Smooth muscle cell (in vitro differentiated cells): Measurements from ENCODE around the gene LY6G6D. TPM values are rescaled to one million over a fixed set of nuclear protein-coding genes. Genes with fewer than 3 reads are reported as not detected.

Experiments used
- DNase-seq: peaks from one replicate; lab custom pipeline; 2025; ENCODE audit not compliant: unreplicated experiment; lab: John Stamatoyannopoulos, UW
- H2AFZ ChIP-seq: fragments of 200-600 bp; sonication (generic); 2 replicates; pipeline ENCODE4 v1.6.0; 2016; ENCODE audit warnings: antibody characterized with exemption, low read depth, mild to moderate bottlenecking
- H3F3A ChIP-seq: fragments of 200-600 bp; sonication (generic); 2 replicates; pipeline ENCODE4 v1.6.0; 2017; ENCODE audit warnings: antibody characterized with exemption, low read depth
- H3K27ac ChIP-seq: fragments of 200-600 bp; sonication (generic); 2 replicates; pipeline ENCODE4 v1.5.1; 2016; ENCODE audit warnings: low read depth, mild to moderate bottlenecking
- H3K27me3 ChIP-seq: fragments of 200-600 bp; sonication (generic); 2 replicates; pipeline ENCODE4 v1.6.1; 2016; ENCODE audit warnings: low read depth, mild to moderate bottlenecking
- H3K36me3 ChIP-seq: fragments of 200-600 bp; sonication (generic); 2 replicates; pipeline ENCODE4 v1.5.1; 2016; ENCODE audit warnings: low read depth
- H3K4me1 ChIP-seq: fragments of 200-600 bp; sonication (generic); 2 replicates; pipeline ENCODE4 v1.5.1; 2016; ENCODE audit warnings: low read depth
- H3K4me2 ChIP-seq: fragments of 200-600 bp; sonication (generic); 2 replicates; pipeline ENCODE4 v1.6.0; 2016; ENCODE audit warnings: mild to moderate bottlenecking
- H3K4me3 ChIP-seq: fragments of 200-600 bp; sonication (generic); 2 replicates; pipeline ENCODE4 v1.5.1; 2016; ENCODE audit warnings: mild to moderate bottlenecking
- H3K79me2 ChIP-seq: fragments of 200-600 bp; sonication (generic); 2 replicates; pipeline ENCODE4 v1.6.0; 2016; ENCODE audit warnings: low read depth, mild to moderate bottlenecking
- H3K9ac ChIP-seq: fragments of 200-600 bp; sonication (generic); 2 replicates; pipeline ENCODE4 v1.6.0; 2016; ENCODE audit warnings: low read depth
- H3K9me3 ChIP-seq: fragments of 200-600 bp; sonication (generic); replicated peaks from 2 replicates; pipeline ENCODE4 v1.5.1; 2016; ENCODE audit warnings: low read depth
- H4K20me1 ChIP-seq: fragments of 200-600 bp; sonication (generic); 2 replicates; pipeline ENCODE4 v1.6.0; 2016; ENCODE audit warnings: low read depth
- WGBS: methylation state at CpG from one replicate; pipeline ENCODE4 v1.1.7; 2016; ENCODE audit warnings: low lambda C conversion rate; 5-methylcytosine and 5-hydroxymethylcytosine counted together
- polyA plus RNA-seq: library from polyadenylated mRNA; unstranded; fragments of >200 nt; fragmentation: Nextera tagmentation; extraction: Ambion mirVana; gene quantifications from 2 replicates; pipeline ENCODE4 v1.2.1, GENCODE V29; 2016
- total RNA-seq: library from RNA; depleted of rRNA; stranded (reverse); fragments of >200 nt; gene quantifications from 2 replicates; pipeline ENCODE4 v1.2.3, GENCODE V29; 2014
- TF ChIP-seq, protein P1 (sequence below): fragments of 200-600 bp; sonication (generic); IDR thresholded peaks from 2 replicates; pipeline ENCODE4 v1.5.1; 2017; ENCODE audit warnings: borderline replicate concordance, mild to moderate bottlenecking, antibody characterized with exemption; ENCODE audit not compliant: insufficient read depth, poor library complexity, severe bottlenecking

The LY6G6D gene
- total and polyA plus RNA-seq, 2 experiments from 2014 or later: not detected

DNA sequence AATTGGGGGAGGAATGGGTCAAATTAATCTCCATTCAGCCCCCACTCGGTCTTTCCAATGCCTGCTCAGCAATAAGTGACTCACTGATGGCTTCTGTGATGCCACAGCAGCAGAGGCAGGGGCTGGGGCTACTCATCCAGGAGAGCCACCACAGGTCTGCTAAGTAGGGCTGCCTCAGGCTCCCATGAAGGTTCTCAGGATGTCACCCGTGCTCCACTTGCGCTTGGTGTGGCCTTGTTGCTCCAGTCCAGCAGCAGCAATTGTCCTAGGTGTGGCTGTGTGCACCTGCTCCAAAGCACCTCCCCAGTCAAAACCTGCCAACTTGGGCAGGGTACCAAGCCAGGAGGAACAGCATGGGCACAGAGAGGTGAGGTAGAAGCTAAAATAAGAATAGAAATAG lies 7.0 kb downstream of the LY6G6D start:
- no peak for DNase-seq
- TF ChIP-seq, protein P1, sequence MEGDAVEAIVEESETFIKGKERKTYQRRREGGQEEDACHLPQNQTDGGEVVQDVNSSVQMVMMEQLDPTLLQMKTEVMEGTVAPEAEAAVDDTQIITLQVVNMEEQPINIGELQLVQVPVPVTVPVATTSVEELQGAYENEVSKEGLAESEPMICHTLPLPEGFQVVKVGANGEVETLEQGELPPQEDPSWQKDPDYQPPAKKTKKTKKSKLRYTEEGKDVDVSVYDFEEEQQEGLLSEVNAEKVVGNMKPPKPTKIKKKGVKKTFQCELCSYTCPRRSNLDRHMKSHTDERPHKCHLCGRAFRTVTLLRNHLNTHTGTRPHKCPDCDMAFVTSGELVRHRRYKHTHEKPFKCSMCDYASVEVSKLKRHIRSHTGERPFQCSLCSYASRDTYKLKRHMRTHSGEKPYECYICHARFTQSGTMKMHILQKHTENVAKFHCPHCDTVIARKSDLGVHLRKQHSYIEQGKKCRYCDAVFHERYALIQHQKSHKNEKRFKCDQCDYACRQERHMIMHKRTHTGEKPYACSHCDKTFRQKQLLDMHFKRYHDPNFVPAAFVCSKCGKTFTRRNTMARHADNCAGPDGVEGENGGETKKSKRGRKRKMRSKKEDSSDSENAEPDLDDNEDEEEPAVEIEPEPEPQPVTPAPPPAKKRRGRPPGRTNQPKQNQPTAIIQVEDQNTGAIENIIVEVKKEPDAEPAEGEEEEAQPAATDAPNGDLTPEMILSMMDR: no peak
- no peak overlapping the region for H3K27ac ChIP-seq
- H3K4me1 ChIP-seq: no peaks in the 10 kb centered on the region
- H3K9ac ChIP-seq: no peak overlapping the region
- no peak overlapping the region for H3K4me3 ChIP-seq
- H2AFZ ChIP-seq: no peak overlapping the region
- 90% methylated on average over 3 of the region's 3 CpGs for WGBS
- no peaks in the 10 kb centered on the region for H3K9me3 ChIP-seq
- no peaks in the 10 kb centered on the region for H3K36me3 ChIP-seq
- peaks cover 10% of the 10 kb centered on the region for H3F3A ChIP-seq
- no peak overlapping the region for H3K4me2 ChIP-seq
- H4K20me1 ChIP-seq: no peaks in the 10 kb centered on the region
- H3K79me2 ChIP-seq: no peaks in the 10 kb centered on the region
- no peaks in the 10 kb centered on the region for H3K27me3 ChIP-seq

DNA sequence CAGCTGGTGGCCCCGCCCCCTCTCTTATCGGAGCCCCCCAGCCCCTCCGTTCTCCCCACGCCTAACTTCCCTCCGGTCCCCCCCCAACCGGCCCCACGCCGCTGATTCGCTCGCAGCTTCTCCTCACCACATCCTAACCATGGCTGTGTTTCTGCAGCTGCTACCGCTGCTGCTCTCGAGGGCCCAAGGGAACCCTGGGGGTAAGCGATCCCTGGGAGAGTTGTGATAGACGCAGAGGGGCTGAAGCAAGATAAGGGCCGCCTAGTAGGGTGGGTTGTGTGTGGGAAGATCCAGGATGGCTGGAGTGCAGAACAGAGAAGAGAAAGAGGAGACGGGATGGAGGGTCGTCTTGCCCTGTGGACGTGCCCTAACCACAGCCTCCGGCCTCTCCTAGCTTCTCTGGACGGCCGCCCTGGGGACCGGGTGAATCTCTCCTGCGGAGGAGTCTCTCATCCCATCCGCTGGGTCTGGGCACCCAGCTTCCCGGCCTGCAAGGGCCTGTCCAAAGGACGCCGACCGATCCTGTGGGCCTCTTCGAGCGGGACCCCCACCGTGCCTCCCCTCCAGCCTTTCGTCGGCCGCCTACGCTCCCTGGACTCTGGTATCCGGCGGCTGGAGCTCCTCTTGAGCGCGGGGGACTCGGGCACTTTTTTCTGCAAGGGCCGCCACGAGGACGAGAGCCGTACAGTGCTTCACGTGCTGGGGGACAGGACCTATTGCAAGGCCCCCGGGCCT lies 8.3 kb downstream of the LY6G6D start, which contains the start of gene MPIG6B:
MPIG6B (plus strand) TSS at position 129 of the 735 bp plus-strand sequence; CDS start at position 140, 11 bp downstream.
- Histone ChIP-seq H3F3A (peaks cover 12% of the 10 kb centered on the region), H2AFZ (no peak within 1 kb of the TSS), H3K36me3 (no peaks in the 10 kb centered on the region), H3K4me1 (no peaks in the 10 kb centered on the region), H4K20me1 (peaks cover 3% of the 10 kb centered on the region), H3K27ac (no peak within 1 kb of the TSS), H3K9ac (no peak within 1 kb of the TSS), H3K27me3 (no peaks in the 10 kb centered on the region), H3K79me2 (no peaks in the 10 kb centered on the region), H3K9me3 (no peaks in the 10 kb centered on the region), H3K4me3 (no peak within 1 kb of the TSS), H3K4me2 (no peak within 1 kb of the TSS)
- TF ChIP-seq, protein P1: no peak
- no peak for DNase-seq
- WGBS: 92% methylated on average over 46 of the region's 46 CpGs

DNA sequence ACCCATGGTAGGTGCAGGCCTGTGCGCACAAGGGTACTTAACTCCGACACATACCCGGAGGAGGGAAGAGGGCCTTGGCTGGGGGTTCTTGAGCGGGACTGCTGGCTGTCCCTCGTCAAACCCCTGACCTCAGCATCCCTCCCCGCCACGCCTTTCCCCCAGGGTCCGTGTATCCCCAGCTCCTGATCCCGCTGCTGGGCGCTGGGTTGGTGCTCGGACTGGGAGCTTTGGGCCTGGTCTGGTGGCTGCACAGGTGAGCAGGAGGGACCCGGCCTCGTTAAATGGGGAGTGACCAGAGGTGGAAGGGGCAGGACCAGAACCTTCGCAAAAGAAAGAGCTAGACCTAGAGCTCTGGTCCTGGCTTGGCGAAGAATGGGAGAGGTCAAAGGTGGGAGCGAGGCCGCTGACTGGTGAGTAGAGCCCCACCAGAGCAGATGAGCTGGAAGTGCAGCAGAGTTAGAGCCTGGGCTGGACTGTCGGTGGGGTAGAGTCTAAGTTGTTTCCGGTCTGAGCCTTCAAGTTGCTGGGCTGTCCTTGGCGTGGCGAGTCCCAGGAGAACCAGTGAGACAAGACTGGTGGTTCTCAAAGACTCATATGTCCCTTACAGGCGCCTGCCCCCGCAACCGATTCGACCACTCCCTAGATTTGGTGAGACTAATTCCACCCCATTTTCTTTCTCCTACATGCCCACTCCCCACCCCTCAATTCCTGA lies 9.0 kb downstream of the LY6G6D start:
- WGBS: 95% methylated on average over 25 of the region's 25 CpGs
- no peak overlapping the region for H2AFZ ChIP-seq
- H3K9me3 ChIP-seq: no peaks in the 10 kb centered on the region
- no peak overlapping the region for H3K4me3 ChIP-seq
- H3F3A ChIP-seq: peaks cover 12% of the 10 kb centered on the region
- no peak overlapping the region for H3K27ac ChIP-seq
- no peaks in the 10 kb centered on the region for H3K27me3 ChIP-seq
- TF ChIP-seq, protein P1: no peak
- peaks cover 11% of the 10 kb centered on the region for H4K20me1 ChIP-seq
- peaks cover 6% of the 10 kb centered on the region for H3K79me2 ChIP-seq
- DNase-seq: no peak
- H3K4me1 ChIP-seq: peaks cover 6% of the 10 kb centered on the region
- H3K9ac ChIP-seq: no peak overlapping the region
- no peak overlapping the region for H3K4me2 ChIP-seq
- H3K36me3 ChIP-seq: no peaks in the 10 kb centered on the region
